ENCODE results near the gene LAMC3. TPM values are rescaled to one million over a fixed set of nuclear protein-coding genes. Genes with fewer than 3 reads are reported as not detected.
"Not testable (repeated sequence)": the region's sequence is repeated elsewhere in the genome, so short reads cannot be mapped to it uniquely, and the experiment has no call there.

LAMC3 gene
- total and polyA plus RNA-seq, 7 experiments from 2014 or later = 0.07 to 9.2 (median 3.5) TPM

DNA sequence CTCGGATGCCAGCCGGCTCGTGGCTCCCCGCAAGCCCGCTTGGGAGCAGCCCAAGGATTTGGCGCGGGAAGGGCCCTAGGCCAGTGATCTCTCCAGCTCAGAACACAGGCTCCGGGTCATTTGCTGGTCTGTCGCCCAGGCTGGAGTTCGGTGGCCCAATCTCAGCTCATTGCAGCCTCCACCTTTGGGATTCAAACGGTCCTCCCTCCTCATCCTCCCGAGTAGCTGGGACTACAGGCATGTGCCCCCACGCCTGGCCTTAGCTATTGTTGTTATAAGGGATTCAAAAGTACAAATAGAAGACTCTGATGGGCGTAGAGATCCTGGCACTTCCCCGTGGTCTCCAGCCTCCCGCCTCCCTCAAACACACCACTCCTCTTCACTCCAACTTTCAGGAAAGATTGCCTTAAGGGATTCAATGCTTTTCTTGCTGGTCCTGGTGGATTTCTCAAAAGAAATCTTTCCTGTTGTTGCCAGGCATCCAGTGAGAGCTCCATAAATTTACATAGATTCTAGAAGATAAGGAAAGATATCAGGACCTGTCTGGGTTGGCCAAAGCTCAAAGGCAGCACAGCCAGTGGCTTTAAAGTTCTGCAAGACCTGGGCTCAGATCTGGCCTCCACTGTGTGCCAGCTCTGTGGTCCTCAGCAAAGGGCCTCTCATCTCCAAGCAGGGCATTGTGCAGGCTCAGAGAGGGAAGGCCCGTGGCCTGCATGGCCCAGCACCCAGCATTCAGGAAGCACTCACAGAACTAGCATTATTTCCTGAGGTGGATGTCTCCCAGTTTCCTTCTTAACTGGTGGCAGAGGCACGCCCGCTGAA lies 88.4 kb downstream of the LAMC3 start:
- H3K9me3 Mint-ChIP-seq = no peaks in the 10 kb centered on the region
- Histone ChIP-seq H3K27ac (ENCODE audit: low read depth, low read length) (no peak overlapping the region), H3K36me3 (ENCODE audit: control insufficient read depth in 2 of 3, insufficient read depth in 3 of 3, low read length in 3 of 3) (no peaks in the 10 kb centered on the region), H3K4me1 (ENCODE audit: control insufficient read depth in 2 of 2, insufficient read depth in 2 of 2, low read length in 2 of 2) (no peaks in the 10 kb centered on the region), H3K27me3 (ENCODE audit: control insufficient read depth in 2 of 2, insufficient read depth in 2 of 2, low read length in 2 of 2) (peaks cover 0 to 6% of the 10 kb centered on the region in 2 donors), H3K4me3 (ENCODE audit: low read length) (no peak overlapping the region), H3K9me3 (ENCODE audit: control insufficient read depth in 2 of 3, low read length in 3 of 3) (no peaks in the 10 kb centered on the region)
- intact Hi-C loops (cut with micrococcal nuclease) = no loop called here
- peak overlapping the region; percentile 2 to 82 (median 64) for H3K4me3 Mint-ChIP-seq
- POLR2A ChIA-PET = no interaction called here
- peaks cover 24 to 39% (median 28%) of the 10 kb centered on the region in 5 donors for H3K27me3 Mint-ChIP-seq
- H3K36me3 Mint-ChIP-seq = no peaks in the 10 kb centered on the region
- H3K4me1 Mint-ChIP-seq = peaks cover 3 to 12% (median 10%) of the 10 kb centered on the region in 7 donors
- CTCF ChIA-PET = no interaction called here
- H3K27ac Mint-ChIP-seq = no peak overlapping the region
- DNase-seq = no peak
- ATAC-seq = no peak

GRCh38 chr9:131097948-131098278 lies 88.9 kb downstream of the LAMC3 start:
- peak overlapping the region in 1 of 10 donors; percentile 82 for H3K4me3 Mint-ChIP-seq
- POLR2A ChIA-PET = no interaction called here
- CTCF ChIA-PET = no interaction called here

GRCh38 chr9:131098391-131099101 lies 89.6 kb downstream of the LAMC3 start:
- Histone ChIP-seq H3K9me3 (ENCODE audit: control insufficient read depth in 2 of 3, low read length in 3 of 3) (no peaks in the 10 kb centered on the region), H3K4me1 (ENCODE audit: control insufficient read depth in 2 of 2, insufficient read depth in 2 of 2, low read length in 2 of 2) (no peaks in the 10 kb centered on the region), H3K36me3 (ENCODE audit: control insufficient read depth in 2 of 3, insufficient read depth in 3 of 3, low read length in 3 of 3) (no peaks in the 10 kb centered on the region), H3K4me3 (ENCODE audit: low read length) (no peak overlapping the region), H3K27me3 (ENCODE audit: control insufficient read depth in 2 of 2, insufficient read depth in 2 of 2, low read length in 2 of 2) (peaks cover 0 to 6% of the 10 kb centered on the region in 2 donors), H3K27ac (ENCODE audit: low read depth, low read length) (no peak overlapping the region)
- Mint-ChIP-seq H3K4me1 (peaks cover 3 to 12% (median 10%) of the 10 kb centered on the region in 7 donors), H3K4me3 (peak overlapping the region in 1 of 10 donors; percentile 42), H3K36me3 (no peaks in the 10 kb centered on the region), H3K27me3 (peaks cover 24 to 39% (median 28%) of the 10 kb centered on the region in 5 donors), H3K9me3 (no peaks in the 10 kb centered on the region), H3K27ac (peak overlapping the region in 1 of 9 donors; percentile 34)
- intact Hi-C loops (cut with micrococcal nuclease) = no loop called here
- ATAC-seq = no peak
- ChIA-PET CTCF (no interaction called here), POLR2A (no interaction called here)
- DNase-seq = no peak

More at GRCh38 chr9:131097948-131098278, 88.9 kb downstream of the LAMC3 start:
- H3K9me3 Mint-ChIP-seq = no peaks in the 10 kb centered on the region
- H3K27ac Mint-ChIP-seq = no peak overlapping the region
- no peak for ATAC-seq
- Histone ChIP-seq H3K4me3 (ENCODE audit: low read length) (no peak overlapping the region), H3K36me3 (ENCODE audit: control insufficient read depth in 2 of 3, insufficient read depth in 3 of 3, low read length in 3 of 3) (no peaks in the 10 kb centered on the region), H3K9me3 (ENCODE audit: control insufficient read depth in 2 of 3, low read length in 3 of 3) (no peaks in the 10 kb centered on the region), H3K4me1 (ENCODE audit: control insufficient read depth in 2 of 2, insufficient read depth in 2 of 2, low read length in 2 of 2) (no peaks in the 10 kb centered on the region), H3K27me3 (ENCODE audit: control insufficient read depth in 2 of 2, insufficient read depth in 2 of 2, low read length in 2 of 2) (peaks cover 0 to 6% of the 10 kb centered on the region in 2 donors), H3K27ac (ENCODE audit: low read depth, low read length) (no peak overlapping the region)
- intact Hi-C loops (cut with micrococcal nuclease) = no loop called here
- peaks cover 24 to 39% (median 28%) of the 10 kb centered on the region in 5 donors for H3K27me3 Mint-ChIP-seq
- no peak for DNase-seq
- no peaks in the 10 kb centered on the region for H3K36me3 Mint-ChIP-seq
- peaks cover 3 to 12% (median 10%) of the 10 kb centered on the region in 7 donors for H3K4me1 Mint-ChIP-seq

- Mint-ChIP-seq H3K9me3 (no peaks in the 10 kb centered on the region), H3K4me3 (no peak overlapping the region), H3K27me3 (peaks cover 22 to 37% (median 27%) of the 10 kb centered on the region in 5 donors), H3K36me3 (no peaks in the 10 kb centered on the region), H3K27ac (peak overlapping the region in 1 of 9 donors; percentile 34), H3K4me1 (peaks cover 3 to 12% (median 10%) of the 10 kb centered on the region in 7 donors)
- no peaks in the 10 kb centered on the region for H3K9me3 ChIP-seq (ENCODE audit: control insufficient read depth in 2 of 3, low read length in 3 of 3)
- intact Hi-C loops (cut with micrococcal nuclease) = no loop called here
- no peak overlapping the region for H3K27ac ChIP-seq (ENCODE audit: low read depth, low read length)
- H3K27me3 ChIP-seq (ENCODE audit: control insufficient read depth in 2 of 2, insufficient read depth in 2 of 2, low read length in 2 of 2) = peaks cover 0 to 6% of the 10 kb centered on the region in 2 donors
- ATAC-seq (no peak), DNase-seq (no peak)
- ChIA-PET POLR2A (no interaction called here), CTCF (no interaction called here)
- H3K4me3 ChIP-seq (ENCODE audit: low read length) = no peak overlapping the region
- H3K4me1 ChIP-seq (ENCODE audit: control insufficient read depth in 2 of 2, insufficient read depth in 2 of 2, low read length in 2 of 2) = no peaks in the 10 kb centered on the region
- H3K36me3 ChIP-seq (ENCODE audit: control insufficient read depth in 2 of 3, insufficient read depth in 3 of 3, low read length in 3 of 3) = no peaks in the 10 kb centered on the region
Observed at GRCh38 chr9:131099102-131099606, 90.2 kb downstream of the LAMC3 start.

- CTCF ChIA-PET = interaction anchor here (0.6 kb wide), 1 partner anchor 1747 kb away, joined by 4 read pairs; no protein-coding TSS in a partner anchor
- H3K4me1 Mint-ChIP-seq = peaks cover 3 to 12% (median 10%) of the 10 kb centered on the region in 7 donors
Observed at GRCh38 chr9:131099845-131100244, 90.9 kb downstream of the LAMC3 start.

GRCh38 chr9:131100445-131100844 lies 91.5 kb downstream of the LAMC3 start:
- Mint-ChIP-seq H3K9me3 (no peaks in the 10 kb centered on the region), H3K4me3 (no peak overlapping the region), H3K27me3 (peaks cover 12 to 24% (median 14%) of the 10 kb centered on the region in 5 donors), H3K4me1 (peaks cover 3 to 12% (median 10%) of the 10 kb centered on the region in 7 donors), H3K27ac (no peak overlapping the region), H3K36me3 (no peaks in the 10 kb centered on the region)
- ChIA-PET POLR2A (no interaction called here), CTCF (interaction anchor here (0.6 kb wide), 1 partner anchor 1747 kb away, joined by 4 read pairs; no protein-coding TSS in a partner anchor)
- intact Hi-C loops (cut with micrococcal nuclease) = no loop called here
- ATAC-seq (no peak), DNase-seq (no peak)
- Histone ChIP-seq H3K36me3 (ENCODE audit: control insufficient read depth in 2 of 3, insufficient read depth in 3 of 3, low read length in 3 of 3) (no peaks in the 10 kb centered on the region), H3K27me3 (ENCODE audit: control insufficient read depth in 2 of 2, insufficient read depth in 2 of 2, low read length in 2 of 2) (no peaks in the 10 kb centered on the region), H3K4me3 (ENCODE audit: low read length) (no peak overlapping the region), H3K4me1 (ENCODE audit: control insufficient read depth in 2 of 2, insufficient read depth in 2 of 2, low read length in 2 of 2) (no peaks in the 10 kb centered on the region), H3K27ac (ENCODE audit: low read depth, low read length) (no peak overlapping the region), H3K9me3 (ENCODE audit: control insufficient read depth in 2 of 3, low read length in 3 of 3) (no peaks in the 10 kb centered on the region)

More at GRCh38 chr9:131099845-131100244, 90.9 kb downstream of the LAMC3 start:
- DNase-seq; H3K4me3 ChIP-seq (ENCODE audit: low read length); H3K9me3 Mint-ChIP-seq; H3K36me3 ChIP-seq (ENCODE audit: control insufficient read depth in 2 of 3, insufficient read depth in 3 of 3, low read length in 3 of 3); H3K36me3 Mint-ChIP-seq; H3K27me3 ChIP-seq (ENCODE audit: control insufficient read depth in 2 of 2, insufficient read depth in 2 of 2, low read length in 2 of 2); H3K9me3 ChIP-seq (ENCODE audit: control insufficient read depth in 2 of 3, low read length in 3 of 3); intact Hi-C loops (cut with micrococcal nuclease); H3K4me3 Mint-ChIP-seq; ATAC-seq; POLR2A ChIA-PET; H3K4me1 ChIP-seq (ENCODE audit: control insufficient read depth in 2 of 2, insufficient read depth in 2 of 2, low read length in 2 of 2); H3K27ac ChIP-seq (ENCODE audit: low read depth, low read length); H3K27ac Mint-ChIP-seq: not testable (repeated sequence)
- H3K27me3 Mint-ChIP-seq = peaks cover 15 to 30% (median 20%) of the 10 kb centered on the region in 5 donors
